ENCODE measurements around the gene ENO3.

DNA sequence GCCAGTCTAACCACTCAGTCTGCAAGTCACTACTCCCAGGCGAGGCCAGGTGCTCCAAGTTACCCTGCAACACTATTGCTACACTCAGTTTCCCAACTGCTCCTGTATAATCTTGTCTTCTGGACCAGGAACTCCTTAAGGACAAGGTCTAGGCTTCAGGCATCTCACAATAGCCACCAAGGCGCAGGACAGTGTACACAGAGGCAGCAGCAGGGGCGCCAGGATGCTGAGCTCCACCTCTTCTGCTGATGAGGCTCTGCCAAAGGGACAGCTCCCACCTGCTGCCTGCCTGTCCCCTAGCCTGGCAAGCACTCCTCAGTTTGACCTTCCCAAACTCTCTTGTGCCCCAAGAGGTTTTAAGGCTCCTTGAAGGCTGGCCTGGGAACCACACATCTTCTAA, 14.5 kb upstream of the ENO3 start:
- no peak for TF ChIP-seq POLR2A (IDR thresholded peaks at IDR 0.05)
- TF ChIP-seq, protein P1, sequence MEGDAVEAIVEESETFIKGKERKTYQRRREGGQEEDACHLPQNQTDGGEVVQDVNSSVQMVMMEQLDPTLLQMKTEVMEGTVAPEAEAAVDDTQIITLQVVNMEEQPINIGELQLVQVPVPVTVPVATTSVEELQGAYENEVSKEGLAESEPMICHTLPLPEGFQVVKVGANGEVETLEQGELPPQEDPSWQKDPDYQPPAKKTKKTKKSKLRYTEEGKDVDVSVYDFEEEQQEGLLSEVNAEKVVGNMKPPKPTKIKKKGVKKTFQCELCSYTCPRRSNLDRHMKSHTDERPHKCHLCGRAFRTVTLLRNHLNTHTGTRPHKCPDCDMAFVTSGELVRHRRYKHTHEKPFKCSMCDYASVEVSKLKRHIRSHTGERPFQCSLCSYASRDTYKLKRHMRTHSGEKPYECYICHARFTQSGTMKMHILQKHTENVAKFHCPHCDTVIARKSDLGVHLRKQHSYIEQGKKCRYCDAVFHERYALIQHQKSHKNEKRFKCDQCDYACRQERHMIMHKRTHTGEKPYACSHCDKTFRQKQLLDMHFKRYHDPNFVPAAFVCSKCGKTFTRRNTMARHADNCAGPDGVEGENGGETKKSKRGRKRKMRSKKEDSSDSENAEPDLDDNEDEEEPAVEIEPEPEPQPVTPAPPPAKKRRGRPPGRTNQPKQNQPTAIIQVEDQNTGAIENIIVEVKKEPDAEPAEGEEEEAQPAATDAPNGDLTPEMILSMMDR (IDR thresholded peaks at IDR 0.05), result no peak
